ENCODE results near the gene SRPK2.

SRPK2 gene

DNA sequence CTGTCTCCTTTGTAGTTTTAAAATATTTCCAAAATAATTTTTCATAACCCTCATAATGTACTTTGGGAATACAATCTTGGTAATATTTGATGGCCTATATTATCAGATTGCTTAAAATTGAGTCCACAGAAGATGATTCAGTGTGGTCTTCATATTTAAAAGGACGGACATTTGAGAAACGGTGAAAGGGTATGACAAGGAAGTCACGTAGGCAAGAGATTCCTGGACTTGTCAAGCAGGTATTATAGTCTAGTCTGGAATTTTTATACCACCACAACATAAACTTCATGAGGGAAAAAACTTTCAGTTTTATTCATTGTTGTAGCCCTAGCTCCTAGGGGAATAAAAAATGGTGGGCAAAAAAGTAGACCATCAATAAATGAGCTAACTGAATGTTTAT is 292.4 kb downstream of the SRPK2 start:
- Histone ChIP-seq H3K4me3 (ENCODE audit: low read depth, low read length, poor library complexity, severe bottlenecking) (no peak overlapping the region), H4K20me1 (ENCODE audit: insufficient read depth, low read length) (no peaks in the 10 kb centered on the region), H3K9ac (ENCODE audit: low read length) (no peak overlapping the region), H3K9me3 (ENCODE audit: low read length) (no peaks in the 10 kb centered on the region), H3K36me3 (ENCODE audit: insufficient read depth, low read length) (peaks cover 89% of the 10 kb centered on the region), H3K27me3 (ENCODE audit: insufficient read depth, low read length) (no peaks in the 10 kb centered on the region), H3K27ac (ENCODE audit: low read depth, low read length, poor library complexity, severe bottlenecking) (no peak overlapping the region), H3F3A (ENCODE audit: insufficient read depth, low read length) (no peaks in the 10 kb centered on the region), H3K79me2 (ENCODE audit: insufficient read depth, low read length) (no peaks in the 10 kb centered on the region), H3K4me2 (ENCODE audit: low read length) (no peak overlapping the region), H3K9me2 (ENCODE audit: low read depth, low read length) (no peaks in the 10 kb centered on the region), H2AFZ (ENCODE audit: low read length) (no peak overlapping the region), H3K4me1 (ENCODE audit: insufficient read depth, low read length, severe bottlenecking) (no peaks in the 10 kb centered on the region)
- TF ChIP-seq EZH2 (IDR thresholded peaks at IDR 0.05; ENCODE audit: borderline replicate concordance, low read length), result no peak
- TF ChIP-seq, protein P1, sequence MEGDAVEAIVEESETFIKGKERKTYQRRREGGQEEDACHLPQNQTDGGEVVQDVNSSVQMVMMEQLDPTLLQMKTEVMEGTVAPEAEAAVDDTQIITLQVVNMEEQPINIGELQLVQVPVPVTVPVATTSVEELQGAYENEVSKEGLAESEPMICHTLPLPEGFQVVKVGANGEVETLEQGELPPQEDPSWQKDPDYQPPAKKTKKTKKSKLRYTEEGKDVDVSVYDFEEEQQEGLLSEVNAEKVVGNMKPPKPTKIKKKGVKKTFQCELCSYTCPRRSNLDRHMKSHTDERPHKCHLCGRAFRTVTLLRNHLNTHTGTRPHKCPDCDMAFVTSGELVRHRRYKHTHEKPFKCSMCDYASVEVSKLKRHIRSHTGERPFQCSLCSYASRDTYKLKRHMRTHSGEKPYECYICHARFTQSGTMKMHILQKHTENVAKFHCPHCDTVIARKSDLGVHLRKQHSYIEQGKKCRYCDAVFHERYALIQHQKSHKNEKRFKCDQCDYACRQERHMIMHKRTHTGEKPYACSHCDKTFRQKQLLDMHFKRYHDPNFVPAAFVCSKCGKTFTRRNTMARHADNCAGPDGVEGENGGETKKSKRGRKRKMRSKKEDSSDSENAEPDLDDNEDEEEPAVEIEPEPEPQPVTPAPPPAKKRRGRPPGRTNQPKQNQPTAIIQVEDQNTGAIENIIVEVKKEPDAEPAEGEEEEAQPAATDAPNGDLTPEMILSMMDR (IDR thresholded peaks at IDR 0.05; ENCODE audit: low read length), result no peak

DNA sequence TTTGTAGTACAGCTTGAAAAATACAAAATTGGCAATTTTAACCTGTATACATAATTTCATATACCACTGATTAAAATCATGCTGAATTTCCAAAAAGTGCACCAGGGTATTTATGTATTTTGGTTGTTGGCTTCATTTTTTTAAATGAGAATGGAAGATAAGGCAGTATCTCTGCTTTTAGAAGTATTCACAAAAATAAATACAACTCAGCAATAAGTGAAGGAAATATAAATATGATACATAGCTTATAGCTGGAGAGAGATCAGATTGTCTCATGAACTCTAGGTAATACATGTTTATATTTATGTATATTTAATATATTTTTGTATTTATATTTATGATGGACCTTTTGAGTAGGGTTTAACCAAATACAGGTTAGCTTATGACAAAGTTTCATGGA is 293.8 kb downstream of the SRPK2 start:
- Histone ChIP-seq H2AFZ (ENCODE audit: low read length) (no peak overlapping the region), H3K4me2 (ENCODE audit: low read length) (no peak overlapping the region), H3K9ac (ENCODE audit: low read length) (no peak overlapping the region), H3K4me1 (ENCODE audit: insufficient read depth, low read length, severe bottlenecking) (no peaks in the 10 kb centered on the region), H3K27me3 (ENCODE audit: insufficient read depth, low read length) (no peaks in the 10 kb centered on the region), H3K9me2 (ENCODE audit: low read depth, low read length) (no peaks in the 10 kb centered on the region), H3K27ac (ENCODE audit: low read depth, low read length, poor library complexity, severe bottlenecking) (no peak overlapping the region), H3K9me3 (ENCODE audit: low read length) (no peaks in the 10 kb centered on the region), H3K36me3 (ENCODE audit: insufficient read depth, low read length) (peaks cover 89% of the 10 kb centered on the region), H3K79me2 (ENCODE audit: insufficient read depth, low read length) (0 out of 2 replicates have a peak, but pooled peaks cover 2% of the 10 kb centered on the region), H3K4me3 (ENCODE audit: low read depth, low read length, poor library complexity, severe bottlenecking) (no peak overlapping the region), H3F3A (ENCODE audit: insufficient read depth, low read length) (no peaks in the 10 kb centered on the region), H4K20me1 (ENCODE audit: insufficient read depth, low read length) (no peaks in the 10 kb centered on the region)
- TF ChIP-seq EZH2 (IDR thresholded peaks at IDR 0.05; ENCODE audit: borderline replicate concordance, low read length), result no peak
- TF ChIP-seq, protein P1 (IDR thresholded peaks at IDR 0.05; ENCODE audit: low read length), result no peak

DNA sequence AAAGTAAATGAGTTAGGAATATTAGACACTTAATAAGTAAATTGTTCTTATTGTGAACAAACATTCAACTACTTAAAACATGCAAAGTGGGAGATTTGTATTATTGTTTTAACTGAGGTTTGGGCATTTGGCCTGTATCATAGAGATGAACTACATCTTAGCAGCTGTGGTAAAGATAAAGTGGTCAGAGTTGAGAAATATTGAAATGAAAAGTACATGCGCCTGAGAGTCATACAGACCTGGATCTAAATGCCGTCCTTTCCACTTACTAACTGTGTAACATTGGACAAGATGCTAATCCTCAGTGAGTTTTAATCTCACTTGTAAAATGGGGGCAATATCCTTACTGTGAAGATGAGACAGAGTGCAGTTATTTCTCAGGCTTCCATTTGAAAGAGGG is 300.3 kb downstream of the SRPK2 start:
- Histone ChIP-seq H3K36me3 (ENCODE audit: insufficient read depth, low read length) (peaks cover 88% of the 10 kb centered on the region), H4K20me1 (ENCODE audit: insufficient read depth, low read length) (no peaks in the 10 kb centered on the region), H3K9me2 (ENCODE audit: low read depth, low read length) (no peaks in the 10 kb centered on the region), H3K79me2 (ENCODE audit: insufficient read depth, low read length) (0 out of 2 replicates have a peak, but pooled peaks cover 3% of the 10 kb centered on the region), H2AFZ (ENCODE audit: low read length) (no peak overlapping the region), H3K27ac (ENCODE audit: low read depth, low read length, poor library complexity, severe bottlenecking) (no peak overlapping the region), H3K9ac (ENCODE audit: low read length) (no peak overlapping the region), H3K4me1 (ENCODE audit: insufficient read depth, low read length, severe bottlenecking) (no peaks in the 10 kb centered on the region), H3K27me3 (ENCODE audit: insufficient read depth, low read length) (no peaks in the 10 kb centered on the region), H3K4me2 (ENCODE audit: low read length) (no peak overlapping the region), H3K9me3 (ENCODE audit: low read length) (no peaks in the 10 kb centered on the region), H3K4me3 (ENCODE audit: low read depth, low read length, poor library complexity, severe bottlenecking) (no peak overlapping the region), H3F3A (ENCODE audit: insufficient read depth, low read length) (no peaks in the 10 kb centered on the region)
- TF ChIP-seq EZH2 (IDR thresholded peaks at IDR 0.05; ENCODE audit: borderline replicate concordance, low read length), result no peak
- TF ChIP-seq, protein P1 (IDR thresholded peaks at IDR 0.05; ENCODE audit: low read length), result no peak

Measured in OCI-LY1 (cell line).